Hepatocyte (in vitro differentiated cells): ENCODE measurements around the gene PRDM16. TPM values are rescaled to one million over a fixed set of nuclear protein-coding genes. Genes with fewer than 3 reads are reported as not detected.

Experiments
- DNase-seq: peaks from one replicate; pipeline ENCODE4 v3.0.0-alpha.2; 2016; ENCODE audit warnings: low spot score
- H2AFZ ChIP-seq: fragments of 200-600 bp; sonication (generic); 2 replicates; pipeline ENCODE4 v1.6.0; 2016; ENCODE audit warnings: antibody characterized with exemption, mild to moderate bottlenecking
- H3K27ac ChIP-seq: fragments of 200-600 bp; sonication (generic); 2 replicates; pipeline ENCODE4 v1.5.1; 2016; ENCODE audit warnings: mild to moderate bottlenecking
- H3K27me3 ChIP-seq: fragments of 200-600 bp; sonication (generic); 2 replicates; pipeline ENCODE4 v1.6.1; 2016
- H3K36me3 ChIP-seq: fragments of 200-600 bp; sonication (generic); replicated peaks from 2 replicates; pipeline ENCODE4 v1.5.1; 2016; ENCODE audit warnings: low read depth; ENCODE audit not compliant: insufficient read depth
- H3K4me1 ChIP-seq: fragments of 200-600 bp; sonication (generic); 2 replicates; pipeline ENCODE4 v1.5.1; 2016; ENCODE audit warnings: mild to moderate bottlenecking, moderate library complexity; ENCODE audit not compliant: insufficient read depth
- H3K4me2 ChIP-seq: fragments of 200-600 bp; sonication (generic); 2 replicates; pipeline ENCODE4 v1.6.0; 2016
- H3K4me3 ChIP-seq: fragments of 200-600 bp; sonication (generic); 2 replicates; pipeline ENCODE4 v1.5.1; 2016; ENCODE audit warnings: mild to moderate bottlenecking
- H3K79me2 ChIP-seq: fragments of 200-600 bp; sonication (generic); 2 replicates; pipeline ENCODE4 v1.6.0; 2017; ENCODE audit warnings: mild to moderate bottlenecking
- H3K9me2 ChIP-seq: fragments of 200-600 bp; sonication (generic); replicated peaks from 2 replicates; pipeline ENCODE4 v1.6.0; 2017; ENCODE audit warnings: mild to moderate bottlenecking; ENCODE audit not compliant: insufficient read depth
- H3K9me3 ChIP-seq: fragments of 200-600 bp; sonication (generic); 2 replicates; pipeline ENCODE4 v1.5.1; 2016; ENCODE audit warnings: low read depth, mild to moderate bottlenecking
- H4K20me1 ChIP-seq: fragments of 200-600 bp; sonication (generic); 2 replicates; pipeline ENCODE4 v1.6.0; 2016; ENCODE audit warnings: mild to moderate bottlenecking; ENCODE audit not compliant: insufficient read depth, poor library complexity, severe bottlenecking
- CTCF ChIP-seq: fragments of 200-600 bp; sonication (generic); IDR thresholded peaks from 2 replicates; pipeline ENCODE4 v1.5.1; 2016; ENCODE audit warnings: antibody characterized with exemption, mild to moderate bottlenecking; ENCODE audit not compliant: poor library complexity
- EZH2 ChIP-seq: fragments of 200-600 bp; sonication (generic); IDR thresholded peaks from 2 replicates; pipeline ENCODE4 v1.6.1; 2016; ENCODE audit warnings: antibody characterized with exemption, mild to moderate bottlenecking, borderline replicate concordance
- EZH2phosphoT487 ChIP-seq: fragments of 200-600 bp; sonication (generic); IDR thresholded peaks from one replicate; pipeline ENCODE4 v1.6.1; 2018; ENCODE audit warnings: antibody characterized with exemption, mild to moderate bottlenecking, low read depth, moderate library complexity; ENCODE audit not compliant: unreplicated experiment, severe bottlenecking
- WGBS: methylation state at CpG from one replicate; pipeline ENCODE4 v1.1.6; 2016; ENCODE audit warnings: low lambda C conversion rate; ENCODE audit errors: missing lambda C conversion rate; 5-methylcytosine and 5-hydroxymethylcytosine counted together
- polyA plus RNA-seq: library from polyadenylated mRNA; unstranded; fragments of >200 nt; fragmentation: Nextera tagmentation; extraction: Ambion mirVana; gene quantifications from 2 replicates; pipeline ENCODE4 v1.2.1, GENCODE V29; 2016
- total RNA-seq: library from RNA; depleted of rRNA; stranded (reverse); fragments of >200 nt; gene quantifications from 2 replicates; pipeline ENCODE4 v1.2.3, GENCODE V29; 2014

Gene PRDM16
- total and polyA plus RNA-seq, 2 experiments from 2014 or later: 8.1 to 9.9 TPM

- no peaks in the 10 kb centered on the region for H3K9me3 ChIP-seq
- H4K20me1 ChIP-seq: no peaks in the 10 kb centered on the region
- no peaks in the 10 kb centered on the region for H3K79me2 ChIP-seq
- H3K27me3 ChIP-seq: no peaks in the 10 kb centered on the region
- no peaks in the 10 kb centered on the region for H3K36me3 ChIP-seq
- 93% methylated on average over 18 of the region's 18 CpGs for WGBS
- no peak overlapping the region for H2AFZ ChIP-seq
- no peak overlapping the region for H3K27ac ChIP-seq
- H3K4me3 ChIP-seq: no peak overlapping the region
- H3K4me1 ChIP-seq: peaks cover 7% of the 10 kb centered on the region
- H3K9me2 ChIP-seq: no peaks in the 10 kb centered on the region
- no peak overlapping the region for H3K4me2 ChIP-seq
- DNase-seq: no peak
- TF ChIP-seq CTCF (no peak), EZH2phosphoT487 (no peak), EZH2 (no peak)
Observed at GRCh38 chr1:3116150-3116510, 47.1 kb downstream of the PRDM16 start.

- H3K27ac ChIP-seq: no peak overlapping the region
Observed at GRCh38 chr1:3116560-3116959, 47.6 kb downstream of the PRDM16 start.

GRCh38 chr1:3117879-3118278 lies 48.9 kb downstream of the PRDM16 start:
- WGBS: 97% methylated on average over 16 of the region's 16 CpGs
- Histone ChIP-seq H4K20me1 (no peaks in the 10 kb centered on the region), H3K4me1 (peaks cover 7% of the 10 kb centered on the region), H2AFZ (no peak overlapping the region), H3K79me2 (no peaks in the 10 kb centered on the region), H3K27ac (no peak overlapping the region), H3K27me3 (no peaks in the 10 kb centered on the region), H3K9me3 (no peaks in the 10 kb centered on the region), H3K4me3 (no peak overlapping the region), H3K9me2 (no peaks in the 10 kb centered on the region), H3K36me3 (no peaks in the 10 kb centered on the region), H3K4me2 (no peak overlapping the region)
- TF ChIP-seq EZH2phosphoT487: no peak
- TF ChIP-seq CTCF: no peak
- no peak for TF ChIP-seq EZH2
- DNase-seq: no peak

More at GRCh38 chr1:3116560-3116959, 47.6 kb downstream of the PRDM16 start:
- H2AFZ ChIP-seq: no peak overlapping the region
- no peaks in the 10 kb centered on the region for H3K9me2 ChIP-seq
- peaks cover 7% of the 10 kb centered on the region for H3K4me1 ChIP-seq
- H3K36me3 ChIP-seq: no peaks in the 10 kb centered on the region
- no peaks in the 10 kb centered on the region for H3K27me3 ChIP-seq
- WGBS: 83% methylated on average over 13 of the region's 13 CpGs
- H3K4me2 ChIP-seq: no peak overlapping the region
- no peaks in the 10 kb centered on the region for H3K79me2 ChIP-seq
- DNase-seq: no peak
- H3K4me3 ChIP-seq: no peak overlapping the region
- H4K20me1 ChIP-seq: no peaks in the 10 kb centered on the region
- no peaks in the 10 kb centered on the region for H3K9me3 ChIP-seq
- no peak for TF ChIP-seq EZH2
- no peak for TF ChIP-seq EZH2phosphoT487
- no peak for TF ChIP-seq CTCF

- no peak overlapping the region for H2AFZ ChIP-seq
- WGBS: 95% methylated on average over 14 of the region's 14 CpGs
Observed at GRCh38 chr1:3119061-3119460, 50.1 kb downstream of the PRDM16 start.

More at GRCh38 chr1:3119061-3119460, 50.1 kb downstream of the PRDM16 start:
- Histone ChIP-seq H3K4me2 (no peak overlapping the region), H3K27ac (no peak overlapping the region), H3K27me3 (no peaks in the 10 kb centered on the region), H4K20me1 (no peaks in the 10 kb centered on the region), H3K4me3 (no peak overlapping the region), H3K9me2 (no peaks in the 10 kb centered on the region), H3K9me3 (no peaks in the 10 kb centered on the region), H3K4me1 (peaks cover 7% of the 10 kb centered on the region), H3K36me3 (no peaks in the 10 kb centered on the region), H3K79me2 (no peaks in the 10 kb centered on the region)
- DNase-seq: no peak
- TF ChIP-seq CTCF: no peak
- no peak for TF ChIP-seq EZH2phosphoT487
- TF ChIP-seq EZH2: no peak
